Middle frontal gyrus (tissue), 1 donor: ENCODE data around the gene PPIL6.
A peak's percentile ranks its signal among the peaks of the same experiment; 100 is the strongest.
"Not testable (repeated sequence)": the region's sequence is repeated elsewhere in the genome, so short reads cannot be mapped to it uniquely, and the experiment has no call there.

Experiments used
- DNase-seq: peaks from one replicate; pipeline ENCODE4 v3.0.0-alpha.2; 2015; ENCODE audit warnings: low spot score; ENCODE audit errors: extremely low spot score

Gene PPIL6

DNA sequence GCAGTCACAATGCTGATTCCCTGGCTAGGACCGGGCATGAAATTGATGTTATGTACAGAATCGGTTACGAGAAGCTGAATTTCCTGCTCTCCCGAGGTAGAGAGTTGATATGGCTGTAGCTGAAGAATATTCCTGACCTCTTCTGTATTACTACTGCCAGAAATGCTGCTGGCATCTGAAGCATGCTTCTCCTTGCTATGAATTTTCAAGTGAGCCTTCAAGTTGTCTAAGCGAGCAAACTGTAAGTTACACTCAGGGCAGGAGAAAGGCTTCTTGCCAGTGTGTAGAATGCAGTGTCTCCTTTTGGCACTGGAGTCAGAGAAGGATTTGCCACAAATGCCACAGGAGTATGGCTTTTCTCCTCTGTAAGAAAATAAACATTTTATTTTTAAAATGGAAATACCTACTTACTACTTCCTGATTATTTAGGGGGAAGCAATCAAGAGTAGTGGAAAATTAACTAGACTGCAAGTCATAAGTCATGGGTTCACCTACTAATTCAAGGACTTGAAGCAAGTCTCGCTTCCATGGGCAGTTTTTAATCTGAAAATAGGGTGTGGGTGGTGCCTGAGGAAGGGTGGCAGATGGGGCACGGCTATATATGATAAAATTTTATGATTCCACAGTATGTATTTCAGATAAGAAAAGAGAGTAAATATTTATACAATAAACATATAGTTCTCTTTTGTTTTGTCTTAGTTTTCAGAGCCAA is 25.9 kb upstream of the PPIL6 start:
- no peak for DNase-seq

GRCh38 chr6:109465772-109466171 is 25.3 kb upstream of the PPIL6 start:
- DNase-seq, result peak; percentile 42

DNA sequence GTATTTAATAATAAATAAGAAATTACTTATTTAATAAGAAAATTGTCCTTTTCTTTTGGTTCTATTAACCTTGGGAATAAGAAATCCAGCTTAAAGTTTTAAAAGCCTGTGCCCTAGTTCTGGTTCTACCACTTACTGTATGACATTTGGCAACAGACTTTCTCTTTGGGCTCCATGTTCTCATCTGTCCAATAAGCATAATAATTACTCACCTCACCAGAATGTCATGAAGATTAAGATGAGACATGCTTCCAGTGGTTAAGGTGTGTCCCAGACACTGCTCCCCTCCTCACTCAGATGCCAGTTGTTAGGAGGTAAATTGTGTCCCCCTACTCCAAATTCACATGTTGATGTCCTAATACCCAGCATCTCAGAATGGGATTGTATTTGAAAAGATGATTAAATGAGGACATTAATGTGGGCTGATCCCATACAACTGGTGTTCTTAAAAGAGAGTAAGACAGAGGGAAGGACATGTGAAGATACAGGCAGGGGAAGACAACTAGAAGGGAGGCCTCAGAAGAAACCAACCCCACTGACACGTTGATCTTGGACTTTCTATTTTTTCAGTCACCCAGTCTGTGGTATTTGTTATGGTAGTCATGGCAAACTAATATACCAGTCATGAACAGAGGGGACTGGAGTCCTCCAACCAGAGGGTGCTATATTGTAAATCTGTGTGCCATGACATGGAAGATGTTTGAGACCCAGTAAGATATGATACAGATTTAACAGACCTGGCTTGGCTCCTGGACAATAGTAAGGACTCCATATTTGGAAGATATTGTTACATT is 21.5 kb upstream of the PPIL6 start:
- no peak for DNase-seq

DNA sequence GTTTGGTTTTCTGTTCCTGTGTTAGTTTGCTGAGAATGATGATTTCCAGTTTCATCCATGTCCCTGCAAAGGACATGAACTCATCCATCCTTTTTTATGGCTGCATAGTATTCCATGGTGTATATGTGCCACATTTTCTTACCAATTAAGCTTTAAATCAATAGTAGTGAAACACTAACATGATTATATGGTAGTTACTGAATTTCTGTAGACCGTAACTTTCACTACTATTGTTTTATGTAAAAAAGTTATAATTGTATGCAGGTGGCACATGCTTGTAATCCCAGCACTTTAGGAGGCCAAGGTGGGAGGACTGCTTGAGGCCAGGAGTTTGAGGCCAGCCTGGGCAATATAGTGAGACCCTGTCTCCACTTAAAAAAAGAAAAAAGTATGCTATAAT is 20.8 kb upstream of the PPIL6 start:
- DNase-seq, result not testable (repeated sequence)

- DNase-seq, result no peak
These were observed 19.9 kb upstream of the PPIL6 start for GRCh38 chr6:109460161-109460829.

- no peak for DNase-seq
These were observed 18.5 kb upstream of the PPIL6 start for GRCh38 chr6:109458774-109459531.

DNA sequence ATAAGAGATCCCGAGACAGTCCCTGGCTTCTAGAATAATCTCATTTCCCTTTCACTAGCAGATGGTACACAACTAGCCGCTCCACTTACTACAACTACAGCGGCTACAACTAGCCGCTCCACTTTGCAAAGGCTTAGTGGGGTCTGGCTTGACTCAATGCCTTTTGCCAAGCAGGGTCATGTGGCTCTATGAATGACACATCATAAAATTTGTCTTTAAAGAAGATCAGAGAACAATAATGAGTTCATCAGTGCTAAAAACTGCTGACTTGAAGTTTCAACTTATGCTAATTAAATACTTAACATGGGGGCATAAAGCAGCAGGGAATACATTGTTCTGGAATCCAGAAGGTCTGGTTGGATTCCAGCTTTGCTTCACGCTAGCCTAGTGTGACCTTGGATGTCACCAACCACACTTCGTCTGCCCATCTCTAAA is 17.2 kb upstream of the PPIL6 start:
- no peak for DNase-seq

GRCh38 chr6:109456710-109457561 is 16.5 kb upstream of the PPIL6 start:
- DNase-seq, result no peak

- DNase-seq, result no peak
These were observed 15.7 kb upstream of the PPIL6 start for GRCh38 chr6:109456111-109456583.

DNA sequence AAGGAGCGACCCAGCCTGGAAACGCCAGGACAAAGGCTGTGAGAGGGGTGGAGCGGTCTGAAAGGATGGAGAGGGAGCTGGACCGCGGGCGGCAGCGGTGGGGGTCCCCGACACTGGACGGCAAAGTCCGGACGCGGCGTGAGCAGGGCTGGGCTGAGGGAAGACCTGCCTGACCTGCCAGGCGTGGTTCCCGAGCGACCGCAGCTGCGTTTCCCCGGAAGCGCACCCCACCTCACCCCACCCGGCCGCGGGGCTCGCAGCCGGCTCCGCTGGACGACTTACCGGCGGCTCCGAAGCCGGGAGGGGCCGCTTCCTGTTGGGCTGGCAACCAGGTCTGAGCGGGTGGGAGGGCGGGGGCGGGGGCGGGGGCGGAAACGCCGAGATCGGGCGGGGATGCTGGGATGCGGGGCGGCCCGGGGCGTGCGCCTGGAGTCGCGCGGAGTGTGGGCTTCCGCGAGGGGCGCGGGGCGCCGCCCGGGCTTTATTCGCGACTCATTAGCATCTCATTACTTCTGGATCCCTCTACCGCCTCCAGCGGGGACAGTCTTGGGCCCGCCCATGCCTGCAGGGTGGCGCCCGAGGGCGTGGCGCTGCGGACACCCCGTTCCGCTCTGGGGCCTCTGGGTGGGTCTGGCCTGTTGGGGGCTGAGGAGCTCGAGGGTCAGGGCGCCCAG is 15.1 kb upstream of the PPIL6 start, which contains the start of gene MICAL1:
TSS of gene MICAL1 (minus strand) at position 336 of the 674 bp plus-strand sequence. CDS start 1,576 bp downstream, outside the sequence.
- DNase-seq, result no peak

GRCh38 chr6:109454496-109455436 is 14.3 kb upstream of the PPIL6 start:
- DNase-seq, result no peak

DNA sequence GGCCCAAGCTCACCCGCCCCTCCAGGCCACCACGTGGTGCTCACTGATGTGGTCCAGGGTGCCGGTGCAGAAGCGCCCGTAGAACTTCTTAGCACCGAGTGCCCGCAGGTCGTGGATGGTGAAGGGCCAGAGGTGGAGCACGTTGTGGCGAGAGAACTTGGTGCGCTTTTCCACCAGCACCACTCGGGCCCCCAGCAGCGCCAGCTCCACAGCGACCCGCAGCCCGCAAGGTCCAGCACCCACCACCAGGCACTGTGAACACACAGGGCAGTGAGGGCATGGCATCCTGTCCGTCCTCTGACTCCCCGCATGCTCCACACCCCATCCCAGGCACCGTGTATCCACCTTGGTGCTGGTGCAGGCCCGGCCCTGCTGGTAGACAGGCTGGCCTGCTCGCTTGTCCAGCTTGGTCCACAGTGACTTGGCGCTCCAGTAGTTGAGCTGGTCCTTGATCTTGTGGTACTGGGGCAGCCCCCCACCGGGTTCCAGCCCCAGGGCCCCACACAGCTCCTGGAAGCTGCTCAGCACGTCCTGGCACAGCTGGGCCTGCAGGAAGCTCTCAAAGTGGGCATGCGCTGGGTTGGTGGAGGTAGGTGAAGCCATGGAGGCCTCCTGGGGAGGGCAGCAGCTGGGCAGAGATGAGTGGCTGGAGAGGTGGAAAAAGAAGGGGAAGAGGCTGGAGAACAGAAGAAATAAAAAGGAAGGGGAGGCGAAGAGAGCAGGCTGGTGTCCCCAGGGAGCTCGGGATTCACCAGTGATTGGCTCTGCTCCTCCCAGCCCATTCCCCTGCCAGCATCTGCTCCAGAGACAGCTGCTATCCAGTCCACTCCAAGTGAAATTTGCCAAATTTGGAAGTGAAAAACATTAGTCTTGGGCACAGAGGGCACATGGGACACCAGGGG is 13.4 kb upstream of the PPIL6 start:
- DNase-seq, result no peak

DNA sequence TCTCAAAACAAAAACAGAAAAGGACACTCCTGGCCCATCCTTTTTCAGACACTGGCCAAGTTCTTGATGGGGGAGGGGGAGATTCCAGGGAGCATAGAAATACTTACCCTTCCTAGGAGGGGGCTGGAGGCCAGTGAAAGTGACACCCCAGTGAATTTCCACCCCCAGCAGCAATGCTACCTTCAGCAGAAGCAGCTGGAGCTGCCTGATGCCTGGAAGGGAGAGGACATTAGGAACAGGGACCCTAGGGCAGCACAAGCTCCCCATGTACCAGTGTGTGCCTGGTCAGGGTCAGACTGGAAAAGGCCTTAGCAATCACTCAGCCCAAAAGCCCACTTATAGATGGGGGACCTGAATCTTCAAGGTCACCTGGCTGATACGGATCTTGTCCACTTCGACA is 12.7 kb upstream of the PPIL6 start:
- no peak for DNase-seq

DNA sequence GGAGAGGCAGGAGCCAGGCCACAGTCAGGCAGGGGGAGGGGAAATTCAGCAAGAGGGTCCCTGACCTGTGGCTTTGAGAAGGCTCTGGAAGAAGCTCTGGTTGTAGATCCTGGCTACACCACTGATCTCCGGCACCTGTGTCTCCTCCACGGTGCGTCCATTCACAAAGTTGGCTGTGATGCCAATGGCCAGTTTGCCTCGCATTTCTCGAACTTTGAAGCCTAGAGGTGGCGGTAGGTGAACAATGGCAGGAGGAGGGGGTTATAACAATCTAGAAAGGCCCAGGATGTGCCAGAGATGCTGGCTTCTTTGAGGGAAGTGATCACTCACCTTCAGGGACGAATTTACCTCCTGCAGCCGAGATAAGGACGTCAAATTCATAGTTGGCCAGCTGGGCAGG is 11.8 kb upstream of the PPIL6 start:
- DNase-seq, result no peak

GRCh38 chr6:109451376-109451775 is 10.9 kb upstream of the PPIL6 start:
- no peak for DNase-seq

GRCh38 chr6:109450801-109451200 is 10.4 kb upstream of the PPIL6 start:
- DNase-seq, result no peak
